ENCODE measurements around the gene BHMT2. TPM values are rescaled to one million over a fixed set of nuclear protein-coding genes. Genes with fewer than 3 reads are reported as not detected.

BHMT2 gene
- total RNA-seq, 2 donors from 2014 or later = 0.46 TPM; not detected in 1

- 94 to 100% methylated on average over 2 of the region's 2 CpGs for WGBS, 2 experiments (ENCODE audit: insufficient coverage in 1 of 2, insufficient read length in 1 of 2)
Measured at GRCh38 chr5:79036769-79037168, 32.8 kb upstream of the BHMT2 start.

GRCh38 chr5:79042188-79042587, 27.4 kb upstream of the BHMT2 start:
- H3K4me1 Mint-ChIP-seq = no peaks in the 10 kb centered on the region
- H3K36me3 Mint-ChIP-seq (ENCODE audit: low read depth) = no peaks in the 10 kb centered on the region
- no peak overlapping the region for H3K27ac ChIP-seq (ENCODE audit: low read depth, low read length)
- TF ChIP-seq CTCF (conservative IDR thresholded peaks at IDR 0.05) = no peak
- H3K4me1 ChIP-seq (ENCODE audit: control insufficient read depth, insufficient read depth, low read length) = no peaks in the 10 kb centered on the region
- H3K9me3 Mint-ChIP-seq = no peaks in the 10 kb centered on the region
- no peak overlapping the region for H3K9ac ChIP-seq (ENCODE audit: extremely low read depth, low read length, poor library complexity, severe bottlenecking)
- H3K36me3 ChIP-seq (ENCODE audit: control insufficient read depth, insufficient read depth, low read length) = no peaks in the 10 kb centered on the region
- H3K4me3 Mint-ChIP-seq = no peak overlapping the region
- no peak overlapping the region for H3K4me3 ChIP-seq (ENCODE audit: low read length)
- 87 to 93% methylated on average over 3 of the region's 3 CpGs for WGBS, 2 experiments (ENCODE audit: insufficient coverage in 1 of 2, insufficient read length in 1 of 2)
- no peak overlapping the region for H3K27ac Mint-ChIP-seq
- no peak for DNase-seq
- no peaks in the 10 kb centered on the region for H3K27me3 ChIP-seq (ENCODE audit: control insufficient read depth, insufficient read depth, low read length, poor library complexity, severe bottlenecking)
- no peaks in the 10 kb centered on the region for H3K9me3 ChIP-seq (ENCODE audit: control insufficient read depth, low read length)
- no peaks in the 10 kb centered on the region for H3K27me3 Mint-ChIP-seq (ENCODE audit: insufficient read depth)

More at GRCh38 chr5:79036769-79037168, 32.8 kb upstream of the BHMT2 start:
- no peak for DNase-seq
- Histone ChIP-seq H3K9me3 (ENCODE audit: control insufficient read depth, low read length) (no peaks in the 10 kb centered on the region), H3K36me3 (ENCODE audit: control insufficient read depth, insufficient read depth, low read length) (no peaks in the 10 kb centered on the region), H3K9ac (ENCODE audit: extremely low read depth, low read length, poor library complexity, severe bottlenecking) (no peak overlapping the region), H3K27me3 (ENCODE audit: control insufficient read depth, insufficient read depth, low read length, poor library complexity, severe bottlenecking) (no peaks in the 10 kb centered on the region), H3K4me1 (ENCODE audit: control insufficient read depth, insufficient read depth, low read length) (no peaks in the 10 kb centered on the region), H3K27ac (ENCODE audit: low read depth, low read length) (no peak overlapping the region), H3K4me3 (ENCODE audit: low read length) (no peak overlapping the region)
- H3K36me3 Mint-ChIP-seq (ENCODE audit: low read depth) = no peaks in the 10 kb centered on the region
- H3K4me3 Mint-ChIP-seq = no peak overlapping the region
- TF ChIP-seq CTCF (conservative IDR thresholded peaks at IDR 0.05) = no peak
- H3K27ac Mint-ChIP-seq = no peak overlapping the region
- H3K4me1 Mint-ChIP-seq = no peaks in the 10 kb centered on the region
- peaks cover 2% of the 10 kb centered on the region for H3K9me3 Mint-ChIP-seq
- H3K27me3 Mint-ChIP-seq (ENCODE audit: insufficient read depth) = no peaks in the 10 kb centered on the region

- no peak for DNase-seq
- Mint-ChIP-seq H3K27me3 (ENCODE audit: insufficient read depth) (no peaks in the 10 kb centered on the region), H3K4me1 (peaks cover 9% of the 10 kb centered on the region), H3K27ac (no peak overlapping the region), H3K36me3 (ENCODE audit: low read depth) (no peaks in the 10 kb centered on the region), H3K4me3 (no peak overlapping the region), H3K9me3 (no peaks in the 10 kb centered on the region)
- TF ChIP-seq CTCF (conservative IDR thresholded peaks at IDR 0.05) = no peak
- H3K9me3 ChIP-seq (ENCODE audit: control insufficient read depth, low read length) = peaks cover 6% of the 10 kb centered on the region
- no peaks in the 10 kb centered on the region for H3K27me3 ChIP-seq (ENCODE audit: control insufficient read depth, insufficient read depth, low read length, poor library complexity, severe bottlenecking)
- H3K27ac ChIP-seq (ENCODE audit: low read depth, low read length) = no peak overlapping the region
- H3K9ac ChIP-seq (ENCODE audit: extremely low read depth, low read length, poor library complexity, severe bottlenecking) = no peak overlapping the region
- no peak overlapping the region for H3K4me3 ChIP-seq (ENCODE audit: low read length)
- no peaks in the 10 kb centered on the region for H3K36me3 ChIP-seq (ENCODE audit: control insufficient read depth, insufficient read depth, low read length)
- 82 to 89% methylated on average over 2 to 3 of the region's 3 CpGs for WGBS, 2 experiments (ENCODE audit: insufficient coverage in 1 of 2, insufficient read length in 1 of 2)
- peaks cover 3% of the 10 kb centered on the region for H3K4me1 ChIP-seq (ENCODE audit: control insufficient read depth, insufficient read depth, low read length)
Measured at GRCh38 chr5:79047199-79047598, 22.4 kb upstream of the BHMT2 start.

All from endodermal cell (in vitro differentiated cells).